ENCODE results near the gene PKMYT1.

Gene PKMYT1

GRCh38 chr16:2987833-2988232 is 7.6 kb upstream of the PKMYT1 start:
- Histone ChIP-seq H3K36me3 (ENCODE audit: control insufficient read depth, insufficient read depth, low read length) (no peaks in the 10 kb centered on the region), H3K4me1 (ENCODE audit: control insufficient read depth, insufficient read depth, low read length) (peaks cover 12% of the 10 kb centered on the region), H3K27me3 (ENCODE audit: control insufficient read depth, insufficient read depth, low read length) (no peaks in the 10 kb centered on the region), H3K9me3 (ENCODE audit: control insufficient read depth, insufficient read depth, low read length) (no peaks in the 10 kb centered on the region), H3K9ac (ENCODE audit: low read depth, low read length) (no peak overlapping the region), H3K4me3 (ENCODE audit: low read depth, low read length) (no peak overlapping the region)

GRCh38 chr16:2987286-2987685 is 7.0 kb upstream of the PKMYT1 start:
- Histone ChIP-seq H3K4me3 (ENCODE audit: low read depth, low read length) (no peak overlapping the region), H3K9me3 (ENCODE audit: control insufficient read depth, insufficient read depth, low read length) (no peaks in the 10 kb centered on the region), H3K36me3 (ENCODE audit: control insufficient read depth, insufficient read depth, low read length) (no peaks in the 10 kb centered on the region), H3K27me3 (ENCODE audit: control insufficient read depth, insufficient read depth, low read length) (no peaks in the 10 kb centered on the region), H3K9ac (ENCODE audit: low read depth, low read length) (no peak overlapping the region), H3K4me1 (ENCODE audit: control insufficient read depth, insufficient read depth, low read length) (peaks cover 16% of the 10 kb centered on the region)

GRCh38 chr16:2986623-2987188 is 6.5 kb upstream of the PKMYT1 start:
- peaks cover 19% of the 10 kb centered on the region for H3K4me1 ChIP-seq (ENCODE audit: control insufficient read depth, insufficient read depth, low read length)
- no peaks in the 10 kb centered on the region for H3K27me3 ChIP-seq (ENCODE audit: control insufficient read depth, insufficient read depth, low read length)
- H3K9me3 ChIP-seq (ENCODE audit: control insufficient read depth, insufficient read depth, low read length), result no peaks in the 10 kb centered on the region
- H3K9ac ChIP-seq (ENCODE audit: low read depth, low read length), result no peak overlapping the region
- H3K36me3 ChIP-seq (ENCODE audit: control insufficient read depth, insufficient read depth, low read length), result no peaks in the 10 kb centered on the region
- no peak overlapping the region for H3K4me3 ChIP-seq (ENCODE audit: low read depth, low read length)

GRCh38 chr16:2985893-2986355 is 5.7 kb upstream of the PKMYT1 start:
- H3K9me3 ChIP-seq (ENCODE audit: control insufficient read depth, insufficient read depth, low read length), result no peaks in the 10 kb centered on the region
- H3K36me3 ChIP-seq (ENCODE audit: control insufficient read depth, insufficient read depth, low read length), result no peaks in the 10 kb centered on the region
- no peaks in the 10 kb centered on the region for H3K27me3 ChIP-seq (ENCODE audit: control insufficient read depth, insufficient read depth, low read length)
- H3K9ac ChIP-seq (ENCODE audit: low read depth, low read length), result no peak overlapping the region
- no peak overlapping the region for H3K4me3 ChIP-seq (ENCODE audit: low read depth, low read length)
- peaks cover 21% of the 10 kb centered on the region for H3K4me1 ChIP-seq (ENCODE audit: control insufficient read depth, insufficient read depth, low read length)

GRCh38 chr16:2985462-2985861 is 5.2 kb upstream of the PKMYT1 start:
- H3K4me1 ChIP-seq (ENCODE audit: control insufficient read depth, insufficient read depth, low read length), result peaks cover 17% of the 10 kb centered on the region
- H3K36me3 ChIP-seq (ENCODE audit: control insufficient read depth, insufficient read depth, low read length), result no peaks in the 10 kb centered on the region
- no peaks in the 10 kb centered on the region for H3K9me3 ChIP-seq (ENCODE audit: control insufficient read depth, insufficient read depth, low read length)
- no peak overlapping the region for H3K4me3 ChIP-seq (ENCODE audit: low read depth, low read length)
- H3K27me3 ChIP-seq (ENCODE audit: control insufficient read depth, insufficient read depth, low read length), result no peaks in the 10 kb centered on the region
- H3K9ac ChIP-seq (ENCODE audit: low read depth, low read length), result no peak overlapping the region

- peaks cover 14% of the 10 kb centered on the region for H3K4me1 ChIP-seq (ENCODE audit: control insufficient read depth, insufficient read depth, low read length)
- no peaks in the 10 kb centered on the region for H3K27me3 ChIP-seq (ENCODE audit: control insufficient read depth, insufficient read depth, low read length)
- H3K4me3 ChIP-seq (ENCODE audit: low read depth, low read length), result no peak overlapping the region
- H3K9ac ChIP-seq (ENCODE audit: low read depth, low read length), result no peak overlapping the region
- H3K36me3 ChIP-seq (ENCODE audit: control insufficient read depth, insufficient read depth, low read length), result peaks cover 4% of the 10 kb centered on the region
- H3K9me3 ChIP-seq (ENCODE audit: control insufficient read depth, insufficient read depth, low read length), result no peaks in the 10 kb centered on the region
Observed at GRCh38 chr16:2983706-2984136, 3.5 kb upstream of the PKMYT1 start.

- no peak overlapping the region for H3K4me3 ChIP-seq (ENCODE audit: low read depth, low read length)
- H3K36me3 ChIP-seq (ENCODE audit: control insufficient read depth, insufficient read depth, low read length), result peaks cover 10% of the 10 kb centered on the region
- peaks cover 14% of the 10 kb centered on the region for H3K4me1 ChIP-seq (ENCODE audit: control insufficient read depth, insufficient read depth, low read length)
- H3K9ac ChIP-seq (ENCODE audit: low read depth, low read length), result no peak overlapping the region
- H3K9me3 ChIP-seq (ENCODE audit: control insufficient read depth, insufficient read depth, low read length), result no peaks in the 10 kb centered on the region
- no peaks in the 10 kb centered on the region for H3K27me3 ChIP-seq (ENCODE audit: control insufficient read depth, insufficient read depth, low read length)
Observed at GRCh38 chr16:2982402-2982801, 2.2 kb upstream of the PKMYT1 start.

- peak overlapping the region; percentile 84 for H3K4me3 ChIP-seq (ENCODE audit: low read depth, low read length)
- peak overlapping the region; percentile 18 for H3K9ac ChIP-seq (ENCODE audit: low read depth, low read length)
Observed at GRCh38 chr16:2981899-2982250, 1.6 kb upstream of the PKMYT1 start.

GRCh38 chr16:2981177-2981898 is 1.1 kb upstream of the PKMYT1 start:
- H3K36me3 ChIP-seq (ENCODE audit: control insufficient read depth, insufficient read depth, low read length), result peaks cover 21% of the 10 kb centered on the region
- peak overlapping the region; percentile 84 for H3K4me3 ChIP-seq (ENCODE audit: low read depth, low read length)
- H3K4me1 ChIP-seq (ENCODE audit: control insufficient read depth, insufficient read depth, low read length), result peaks cover 14% of the 10 kb centered on the region
- no peaks in the 10 kb centered on the region for H3K27me3 ChIP-seq (ENCODE audit: control insufficient read depth, insufficient read depth, low read length)
- H3K9me3 ChIP-seq (ENCODE audit: control insufficient read depth, insufficient read depth, low read length), result no peaks in the 10 kb centered on the region
- peak overlapping the region; percentile 81 for H3K9ac ChIP-seq (ENCODE audit: low read depth, low read length)

More at GRCh38 chr16:2981899-2982250, 1.6 kb upstream of the PKMYT1 start:
- H3K9me3 ChIP-seq (ENCODE audit: control insufficient read depth, insufficient read depth, low read length), result no peaks in the 10 kb centered on the region
- peaks cover 14% of the 10 kb centered on the region for H3K4me1 ChIP-seq (ENCODE audit: control insufficient read depth, insufficient read depth, low read length)
- H3K36me3 ChIP-seq (ENCODE audit: control insufficient read depth, insufficient read depth, low read length), result peaks cover 15% of the 10 kb centered on the region
- H3K27me3 ChIP-seq (ENCODE audit: control insufficient read depth, insufficient read depth, low read length), result no peaks in the 10 kb centered on the region

- Histone ChIP-seq H3K36me3 (ENCODE audit: control insufficient read depth, insufficient read depth, low read length) (peaks cover 34% of the 10 kb centered on the region), H3K4me3 (ENCODE audit: low read depth, low read length) (peak overlapping the region; percentile 84), H3K9me3 (ENCODE audit: control insufficient read depth, insufficient read depth, low read length) (no peaks in the 10 kb centered on the region), H3K4me1 (ENCODE audit: control insufficient read depth, insufficient read depth, low read length) (peaks cover 14% of the 10 kb centered on the region), H3K27me3 (ENCODE audit: control insufficient read depth, insufficient read depth, low read length) (no peaks in the 10 kb centered on the region), H3K9ac (ENCODE audit: low read depth, low read length) (peak overlapping the region; percentile 79)
Observed at GRCh38 chr16:2979669-2980226, 498 bp downstream of the PKMYT1 start.

- H3K9ac ChIP-seq (ENCODE audit: low read depth, low read length), result no peak overlapping the region
- H3K4me3 ChIP-seq (ENCODE audit: low read depth, low read length), result no peak overlapping the region
- no peaks in the 10 kb centered on the region for H3K9me3 ChIP-seq (ENCODE audit: control insufficient read depth, insufficient read depth, low read length)
- H3K36me3 ChIP-seq (ENCODE audit: control insufficient read depth, insufficient read depth, low read length), result peaks cover 54% of the 10 kb centered on the region
- H3K27me3 ChIP-seq (ENCODE audit: control insufficient read depth, insufficient read depth, low read length), result no peaks in the 10 kb centered on the region
- peaks cover 7% of the 10 kb centered on the region for H3K4me1 ChIP-seq (ENCODE audit: control insufficient read depth, insufficient read depth, low read length)
Observed at GRCh38 chr16:2977440-2977839, 2.8 kb downstream of the PKMYT1 start.

- Histone ChIP-seq H3K4me3 (ENCODE audit: low read depth, low read length) (no peak overlapping the region), H3K4me1 (ENCODE audit: control insufficient read depth, insufficient read depth, low read length) (peaks cover 2% of the 10 kb centered on the region), H3K27me3 (ENCODE audit: control insufficient read depth, insufficient read depth, low read length) (no peaks in the 10 kb centered on the region), H3K9me3 (ENCODE audit: control insufficient read depth, insufficient read depth, low read length) (no peaks in the 10 kb centered on the region), H3K36me3 (ENCODE audit: control insufficient read depth, insufficient read depth, low read length) (peaks cover 62% of the 10 kb centered on the region), H3K9ac (ENCODE audit: low read depth, low read length) (no peak overlapping the region)
Observed at GRCh38 chr16:2976673-2977072, 3.6 kb downstream of the PKMYT1 start.
